D721Med (cell line): ENCODE results near the gene MRAP2.
"Not testable (repeated sequence)": the region's sequence is repeated elsewhere in the genome, so short reads cannot be mapped to it uniquely, and the experiment has no call there.

ENCODE experiments used
- DNase-seq: peaks from one replicate; pipeline ENCODE4 v3.0.0; 2011; ENCODE audit warnings: low spot score; ENCODE audit not compliant: insufficient read length
- FAIRE-seq: peaks from 2 replicates; lab custom pipeline; 2011; peaks lifted over from hg19 to GRCh38; lab: Jason Lieb, UNC
- TF ChIP-seq, protein P1 (sequence below): IDR thresholded peaks from 2 replicates; pipeline ENCODE4 v1.5.1; 2012; ENCODE audit warnings: mild to moderate bottlenecking, control low read depth; ENCODE audit not compliant: insufficient read depth; ENCODE audit errors: missing control alignments

The MRAP2 gene

DNA sequence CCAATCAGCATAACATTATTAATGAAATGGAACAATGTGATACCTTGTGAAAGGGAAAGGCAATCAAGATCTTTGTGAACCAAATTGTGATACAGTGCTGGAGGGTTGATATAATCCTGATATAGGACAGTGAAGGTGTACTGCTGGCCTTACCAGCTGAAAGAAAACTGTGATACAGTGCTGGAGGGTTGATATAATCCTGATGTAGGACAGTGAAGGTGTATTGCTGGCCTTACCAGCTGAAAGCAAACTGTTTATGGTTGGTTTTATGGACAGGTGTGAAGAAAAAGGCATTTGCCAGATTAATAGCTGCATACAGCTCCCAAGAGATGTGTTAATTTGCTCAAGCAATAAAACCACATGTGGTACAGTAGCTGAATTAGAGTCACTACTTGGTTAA, 73.9 kb downstream of the MRAP2 start:
- TF ChIP-seq, protein P1, sequence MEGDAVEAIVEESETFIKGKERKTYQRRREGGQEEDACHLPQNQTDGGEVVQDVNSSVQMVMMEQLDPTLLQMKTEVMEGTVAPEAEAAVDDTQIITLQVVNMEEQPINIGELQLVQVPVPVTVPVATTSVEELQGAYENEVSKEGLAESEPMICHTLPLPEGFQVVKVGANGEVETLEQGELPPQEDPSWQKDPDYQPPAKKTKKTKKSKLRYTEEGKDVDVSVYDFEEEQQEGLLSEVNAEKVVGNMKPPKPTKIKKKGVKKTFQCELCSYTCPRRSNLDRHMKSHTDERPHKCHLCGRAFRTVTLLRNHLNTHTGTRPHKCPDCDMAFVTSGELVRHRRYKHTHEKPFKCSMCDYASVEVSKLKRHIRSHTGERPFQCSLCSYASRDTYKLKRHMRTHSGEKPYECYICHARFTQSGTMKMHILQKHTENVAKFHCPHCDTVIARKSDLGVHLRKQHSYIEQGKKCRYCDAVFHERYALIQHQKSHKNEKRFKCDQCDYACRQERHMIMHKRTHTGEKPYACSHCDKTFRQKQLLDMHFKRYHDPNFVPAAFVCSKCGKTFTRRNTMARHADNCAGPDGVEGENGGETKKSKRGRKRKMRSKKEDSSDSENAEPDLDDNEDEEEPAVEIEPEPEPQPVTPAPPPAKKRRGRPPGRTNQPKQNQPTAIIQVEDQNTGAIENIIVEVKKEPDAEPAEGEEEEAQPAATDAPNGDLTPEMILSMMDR: no peak
- FAIRE-seq: no peak
- no peak for DNase-seq

DNA sequence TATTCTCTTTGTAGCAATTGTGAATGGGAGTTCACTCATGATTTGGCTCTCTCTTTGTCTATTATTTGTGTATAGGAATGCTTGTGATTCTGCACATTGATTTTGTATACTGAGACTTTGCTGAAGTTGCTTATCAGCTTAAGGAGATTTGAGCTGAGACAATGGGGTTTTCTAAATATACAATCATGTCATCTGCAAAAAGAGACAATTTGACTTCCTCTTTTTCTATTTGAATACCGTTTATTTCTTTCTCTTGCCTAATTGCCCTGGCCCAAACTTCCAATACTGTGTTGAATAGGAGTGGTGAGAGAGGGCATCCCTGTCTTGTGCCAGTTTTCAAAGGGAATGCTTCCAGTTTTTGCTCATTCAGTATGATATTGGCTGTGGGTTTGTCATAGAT, 77.8 kb downstream of the MRAP2 start:
- not testable (repeated sequence) for FAIRE-seq, DNase-seq

DNA sequence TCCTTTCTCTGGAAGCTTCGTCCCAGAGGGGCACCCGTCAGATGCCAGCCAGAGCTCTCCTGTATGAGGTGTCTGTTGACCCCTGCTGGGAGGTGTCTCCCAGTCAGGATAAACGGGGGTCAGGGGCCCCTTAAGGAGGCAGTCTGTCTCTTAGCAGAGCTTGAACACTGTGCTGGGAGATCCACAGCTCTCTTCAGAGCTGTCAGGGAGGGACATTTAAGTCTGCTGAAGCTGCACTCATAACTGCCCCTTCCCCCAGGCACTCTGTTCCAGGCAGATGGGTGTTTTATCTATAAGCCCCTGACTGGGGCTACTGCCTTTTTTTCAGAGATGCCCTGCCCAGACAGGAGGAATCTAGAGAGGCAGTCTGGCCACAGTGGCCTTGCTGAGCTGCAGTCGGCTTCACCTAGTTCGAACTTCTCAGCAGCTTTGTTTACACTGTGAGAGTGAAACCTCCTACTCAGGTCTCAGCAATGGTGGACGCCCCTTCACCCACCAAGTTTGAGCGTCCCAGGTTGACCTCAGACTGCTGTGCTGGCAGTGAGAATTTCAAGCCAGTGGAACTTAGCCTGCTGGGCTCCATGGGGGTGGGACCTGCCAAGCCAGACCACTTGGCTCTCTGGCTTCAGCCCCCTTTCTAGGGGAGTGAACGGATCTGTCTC, 81.5 kb downstream of the MRAP2 start:
- not testable (repeated sequence) for FAIRE-seq

DNA sequence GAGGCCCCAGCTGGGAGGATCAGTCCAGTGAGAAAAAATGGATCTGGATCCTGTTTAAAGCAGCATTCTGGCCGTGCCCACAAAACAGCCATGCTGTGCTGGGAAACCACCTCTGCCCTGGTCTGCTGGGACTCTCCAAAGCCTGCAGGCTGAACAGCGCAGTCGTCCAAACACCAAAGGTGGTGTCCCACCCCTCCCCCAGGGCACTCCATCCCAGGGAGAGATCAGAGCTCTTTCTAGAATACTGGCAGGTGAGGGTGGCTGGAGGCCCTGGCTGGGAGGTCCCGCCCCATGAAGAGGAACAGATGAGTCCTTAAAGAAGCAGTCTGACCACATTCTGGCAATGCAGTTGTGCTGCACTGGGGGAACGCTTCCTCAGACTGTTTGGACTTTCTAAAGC, 84.6 kb downstream of the MRAP2 start:
- FAIRE-seq (no peak), DNase-seq (no peak)
- TF ChIP-seq, protein P1: no peak

More for the DNA sequence above, 81.5 kb downstream of the MRAP2 start:
- not testable (repeated sequence) for DNase-seq

DNA sequence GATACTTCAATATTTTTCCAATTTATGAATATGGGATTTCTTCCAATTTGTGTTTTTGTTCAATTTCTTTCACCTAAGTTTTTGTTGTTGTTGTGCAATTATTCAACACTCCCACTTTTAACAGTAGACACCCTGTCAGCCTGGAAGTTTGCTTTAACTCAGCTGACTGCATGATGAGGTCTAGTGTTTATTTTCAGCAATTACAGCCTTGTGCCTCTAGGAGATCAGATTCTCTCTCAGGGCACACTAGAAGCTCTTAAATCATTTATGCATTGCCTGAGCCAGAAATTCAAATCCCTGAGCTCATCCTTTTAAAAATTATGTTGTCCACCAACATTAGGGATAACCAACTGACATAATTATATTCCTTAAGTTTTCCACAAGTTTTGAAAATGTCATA, 85.7 kb downstream of the MRAP2 start:
- FAIRE-seq: no peak

DNA sequence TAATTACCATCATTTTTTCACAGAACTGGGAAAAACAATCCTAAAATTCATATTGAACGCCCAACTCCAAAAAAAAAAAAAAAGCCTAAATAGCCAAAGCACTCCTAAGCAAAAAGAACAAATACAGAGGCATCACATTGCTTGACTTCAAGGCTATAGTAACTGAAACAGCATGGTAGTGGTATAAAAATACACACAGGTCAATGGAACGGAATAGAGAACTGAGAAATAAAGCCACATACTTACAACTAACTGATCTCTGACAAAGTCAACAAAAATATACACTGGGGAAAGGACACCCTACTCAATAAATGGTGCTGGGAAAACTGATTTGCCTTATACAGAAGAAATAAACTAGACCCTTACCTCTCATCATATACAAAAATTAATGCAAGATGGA, 89.6 kb downstream of the MRAP2 start:
- DNase-seq (no peak), FAIRE-seq (no peak)
- TF ChIP-seq, protein P1: no peak

More for the DNA sequence above, 85.7 kb downstream of the MRAP2 start:
- DNase-seq: no peak
- TF ChIP-seq, protein P1: no peak

DNA sequence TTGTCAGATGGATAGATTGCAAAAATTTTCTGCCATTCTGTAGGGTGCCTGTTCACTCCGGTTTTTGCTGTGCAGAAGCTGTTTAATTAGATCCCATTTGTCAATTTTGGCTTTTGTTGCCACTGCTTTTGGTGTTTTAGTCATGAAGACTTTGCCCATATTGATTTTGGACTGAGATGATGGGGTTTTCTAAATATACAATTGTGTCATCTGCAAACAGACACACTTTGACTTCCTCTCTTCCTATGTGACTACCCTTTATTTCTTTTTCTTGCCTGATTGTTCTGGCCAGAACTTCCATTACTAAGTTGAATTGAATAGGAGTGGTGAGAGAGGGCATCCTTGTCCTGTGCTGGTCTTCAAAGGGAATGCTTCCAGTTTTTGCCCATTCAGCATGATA, 96.0 kb downstream of the MRAP2 start:
- not testable (repeated sequence) for FAIRE-seq, DNase-seq

DNA sequence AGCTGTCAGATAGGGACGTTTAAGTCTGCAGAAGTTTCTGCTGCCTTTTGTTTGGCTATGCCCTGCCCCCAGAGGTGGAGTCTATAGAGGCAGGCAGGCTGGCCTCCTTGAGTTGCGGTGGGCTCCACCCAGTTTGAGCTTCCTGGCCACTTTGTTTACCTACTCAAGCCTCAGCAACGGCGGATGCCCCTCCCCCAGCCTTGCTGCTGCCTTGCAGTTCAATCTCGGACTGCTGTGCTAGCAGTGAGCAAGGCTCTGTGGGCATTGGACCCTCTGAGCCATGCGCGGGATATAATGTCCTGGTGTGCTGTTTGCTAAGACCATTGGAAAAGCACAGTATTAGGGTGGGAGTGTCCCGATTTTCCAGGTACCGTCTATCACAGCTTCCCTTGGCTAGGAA, 99.8 kb downstream of the MRAP2 start:
- not testable (repeated sequence) for DNase-seq, FAIRE-seq

DNA sequence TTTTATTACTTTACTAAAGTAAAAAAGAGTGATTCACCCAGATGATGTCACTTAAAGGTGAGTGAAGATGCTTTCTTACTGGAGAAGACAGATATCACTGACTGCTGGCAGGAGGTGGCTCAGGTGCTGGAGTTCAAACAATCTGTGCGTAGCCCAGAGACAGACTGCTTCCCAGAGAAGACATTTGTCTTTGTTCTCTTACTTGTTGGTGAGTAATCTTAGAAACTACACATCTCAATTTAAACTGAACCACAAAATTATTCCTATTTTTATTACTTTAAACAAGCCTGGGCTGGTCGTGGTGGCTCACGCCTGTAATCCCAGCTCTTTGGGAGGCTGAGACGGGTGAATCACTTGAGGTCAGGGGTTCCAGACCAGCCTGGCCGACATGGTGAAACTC, 101.7 kb downstream of the MRAP2 start:
- TF ChIP-seq, protein P1: no peak
- FAIRE-seq (no peak), DNase-seq (no peak)
